Neural progenitor cell (in vitro differentiated cells): ENCODE results near the gene ZBED2. TPM values are rescaled to one million over a fixed set of nuclear protein-coding genes. Genes with fewer than 3 reads are reported as not detected.

Experiments
- DNase-seq: peaks from one replicate; pipeline ENCODE4 v3.0.0-alpha.2; 2016; ENCODE audit warnings: low spot score
- H2AFZ ChIP-seq: fragments of 200-600 bp; sonication (generic); replicated peaks from 2 replicates; pipeline ENCODE4 v1.6.1; 2016; ENCODE audit warnings: antibody characterized with exemption
- H3F3A ChIP-seq: fragments of 200-600 bp; sonication (generic); 2 replicates; pipeline ENCODE4 v1.6.1; 2016; ENCODE audit warnings: antibody characterized with exemption, low read depth
- H3K27ac ChIP-seq: fragments of 200-600 bp; sonication (generic); 2 replicates; pipeline ENCODE4 v1.5.1; 2016; ENCODE audit warnings: mild to moderate bottlenecking
- H3K27me3 ChIP-seq: fragments of 200-600 bp; sonication (generic); 2 replicates; pipeline ENCODE4 v1.6.1; 2016; ENCODE audit warnings: mild to moderate bottlenecking, moderate library complexity
- H3K36me3 ChIP-seq: fragments of 200-600 bp; sonication (generic); 2 replicates; pipeline ENCODE4 v1.5.1; 2016
- H3K4me1 ChIP-seq: fragments of 200-600 bp; sonication (generic); 2 replicates; pipeline ENCODE4 v1.6.1; 2016; ENCODE audit warnings: mixed run types
- H3K4me2 ChIP-seq: fragments of 200-600 bp; sonication (generic); 2 replicates; pipeline ENCODE4 v1.6.1; 2016
- H3K4me3 ChIP-seq: fragments of 200-600 bp; sonication (generic); 2 replicates; pipeline ENCODE4 v1.5.1; 2016
- H3K79me2 ChIP-seq: fragments of 200-600 bp; sonication (generic); 2 replicates; pipeline ENCODE4 v1.6.1; 2016; ENCODE audit warnings: low read depth
- H3K9ac ChIP-seq: fragments of 200-600 bp; sonication (generic); 2 replicates; pipeline ENCODE4 v1.6.1; 2016
- H3K9me3 ChIP-seq: fragments of 200-600 bp; sonication (generic); 2 replicates; pipeline ENCODE4 v1.5.1; 2016; ENCODE audit warnings: low read depth
- H4K20me1 ChIP-seq: fragments of 200-600 bp; sonication (generic); 2 replicates; pipeline ENCODE4 v1.6.1; 2016; ENCODE audit warnings: low read depth
- H3K27ac Mint-ChIP-seq: 3 replicates; pipeline ENCODE4 v1.8.0; 2021; ENCODE audit warnings: mixed read lengths
- H3K27me3 Mint-ChIP-seq: 2 replicates; pipeline ENCODE4 v1.8.0; 2022; ENCODE audit warnings: low read depth, mild to moderate bottlenecking, inconsistent platforms, moderate library complexity, mixed read lengths; ENCODE audit not compliant: insufficient read depth
- H3K36me3 Mint-ChIP-seq: 3 replicates; pipeline ENCODE4 v1.8.0; 2021; ENCODE audit warnings: mixed read lengths
- H3K4me1 Mint-ChIP-seq: 3 replicates; pipeline ENCODE4 v1.8.0; 2021; ENCODE audit warnings: mixed read lengths
- H3K4me3 Mint-ChIP-seq: 3 replicates; pipeline ENCODE4 v1.8.0; 2021; ENCODE audit warnings: mild to moderate bottlenecking, moderate library complexity, mixed read lengths
- H3K9me3 Mint-ChIP-seq: 3 replicates; pipeline ENCODE4 v1.8.0; 2020; ENCODE audit warnings: mixed read lengths
- EZH2 ChIP-seq: fragments of 200-600 bp; sonication (generic); IDR thresholded peaks from 2 replicates; pipeline ENCODE4 v1.6.1; 2017; ENCODE audit warnings: antibody characterized with exemption, mild to moderate bottlenecking, moderate library complexity
- EZH2phosphoT487 ChIP-seq: fragments of 200-600 bp; sonication (generic); IDR thresholded peaks from 2 replicates; pipeline ENCODE4 v1.6.1; 2017; ENCODE audit warnings: antibody characterized with exemption
- total RNA-seq: library from RNA; depleted of rRNA; stranded (reverse); fragments of >200 nt; gene quantifications from 2 replicates; pipeline ENCODE4 v1.2.3, GENCODE V29; 2015; ENCODE audit warnings: low replicate concordance
- TF ChIP-seq, protein P1 (sequence below): fragments of 200-600 bp; sonication (generic); IDR thresholded peaks from 2 replicates; pipeline ENCODE4 v1.5.1; 2017; ENCODE audit warnings: antibody characterized with exemption, mild to moderate bottlenecking

The ZBED2 gene
- total RNA-seq, 1 donor from 2014 or later = not detected

DNA sequence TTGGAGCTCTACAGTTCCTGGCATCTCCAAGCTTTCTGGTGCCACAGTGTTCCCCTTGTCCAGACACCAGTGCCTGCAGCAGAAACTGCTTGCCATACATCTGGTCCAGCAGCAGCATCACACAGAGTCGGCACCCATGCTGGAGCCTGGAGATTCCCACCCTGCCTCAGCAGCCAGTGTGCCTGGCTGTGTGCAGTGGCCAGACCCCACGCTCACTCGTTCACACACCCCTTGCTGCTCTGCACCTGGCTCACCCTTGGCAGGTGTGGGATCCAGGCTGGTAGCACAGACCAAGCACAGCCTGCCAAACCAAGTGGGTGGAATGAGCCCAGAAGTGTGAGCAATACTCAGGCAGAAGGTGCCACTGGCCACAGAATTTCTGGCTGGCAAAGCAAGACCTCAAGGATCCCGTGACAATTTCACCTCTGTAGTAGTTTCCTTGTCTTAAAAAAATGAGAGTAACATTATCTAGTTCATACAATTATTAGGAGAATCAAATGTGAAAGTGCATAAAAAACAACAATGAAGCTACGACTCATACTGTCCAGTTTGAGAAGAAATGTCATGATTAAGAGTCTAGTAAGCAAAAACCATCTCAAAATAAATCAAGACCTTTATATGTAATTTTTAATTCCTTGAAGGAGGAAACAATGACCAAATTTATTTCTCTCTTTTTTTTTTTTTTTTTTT lies 22.9 kb upstream of the ZBED2 start:
- Histone ChIP-seq H3K27ac (no peak overlapping the region), H3K9me3 (no peaks in the 10 kb centered on the region), H3K9ac (no peak overlapping the region), H3F3A (no peaks in the 10 kb centered on the region), H2AFZ (no peak overlapping the region), H3K36me3 (no peaks in the 10 kb centered on the region), H3K4me1 (no peaks in the 10 kb centered on the region), H3K79me2 (no peaks in the 10 kb centered on the region), H4K20me1 (no peaks in the 10 kb centered on the region), H3K27me3 (no peaks in the 10 kb centered on the region), H3K4me2 (no peak overlapping the region), H3K4me3 (no peak overlapping the region)
- no peak for DNase-seq
- Mint-ChIP-seq H3K36me3 (no peaks in the 10 kb centered on the region), H3K4me1 (no peaks in the 10 kb centered on the region), H3K27ac (no peak overlapping the region), H3K27me3 (peaks cover 4% of the 10 kb centered on the region), H3K4me3 (no peak overlapping the region), H3K9me3 (peaks cover 2% of the 10 kb centered on the region)
- TF ChIP-seq EZH2 (no peak), EZH2phosphoT487 (no peak)
- TF ChIP-seq, protein P1, sequence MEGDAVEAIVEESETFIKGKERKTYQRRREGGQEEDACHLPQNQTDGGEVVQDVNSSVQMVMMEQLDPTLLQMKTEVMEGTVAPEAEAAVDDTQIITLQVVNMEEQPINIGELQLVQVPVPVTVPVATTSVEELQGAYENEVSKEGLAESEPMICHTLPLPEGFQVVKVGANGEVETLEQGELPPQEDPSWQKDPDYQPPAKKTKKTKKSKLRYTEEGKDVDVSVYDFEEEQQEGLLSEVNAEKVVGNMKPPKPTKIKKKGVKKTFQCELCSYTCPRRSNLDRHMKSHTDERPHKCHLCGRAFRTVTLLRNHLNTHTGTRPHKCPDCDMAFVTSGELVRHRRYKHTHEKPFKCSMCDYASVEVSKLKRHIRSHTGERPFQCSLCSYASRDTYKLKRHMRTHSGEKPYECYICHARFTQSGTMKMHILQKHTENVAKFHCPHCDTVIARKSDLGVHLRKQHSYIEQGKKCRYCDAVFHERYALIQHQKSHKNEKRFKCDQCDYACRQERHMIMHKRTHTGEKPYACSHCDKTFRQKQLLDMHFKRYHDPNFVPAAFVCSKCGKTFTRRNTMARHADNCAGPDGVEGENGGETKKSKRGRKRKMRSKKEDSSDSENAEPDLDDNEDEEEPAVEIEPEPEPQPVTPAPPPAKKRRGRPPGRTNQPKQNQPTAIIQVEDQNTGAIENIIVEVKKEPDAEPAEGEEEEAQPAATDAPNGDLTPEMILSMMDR = no peak

DNA sequence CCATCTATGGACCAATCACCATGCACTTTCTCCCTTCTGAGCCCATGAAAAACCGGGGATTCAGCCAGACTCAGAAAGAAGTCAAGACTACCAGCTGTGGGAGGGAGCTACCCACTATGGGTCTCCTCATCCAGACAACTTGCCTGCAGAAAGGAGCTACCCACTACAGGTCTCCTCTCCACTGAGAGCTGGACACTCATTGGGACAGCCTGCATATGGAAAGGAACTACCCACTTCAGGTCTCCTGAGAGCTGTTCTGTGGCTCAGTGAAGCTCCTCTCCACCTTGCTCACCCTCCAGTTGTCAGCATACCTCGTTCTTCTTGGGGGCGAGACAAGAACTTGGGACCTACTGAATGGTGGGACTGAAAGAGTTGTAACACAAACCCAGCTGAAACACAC lies 22.3 kb upstream of the ZBED2 start:
- TF ChIP-seq EZH2 (no peak), EZH2phosphoT487 (no peak)
- TF ChIP-seq, protein P1 = no peak
- no peaks in the 10 kb centered on the region for H3K36me3 ChIP-seq
- H3K9me3 Mint-ChIP-seq = peaks cover 2% of the 10 kb centered on the region
- no peak overlapping the region for H3K4me3 Mint-ChIP-seq
- H3K4me1 ChIP-seq = no peaks in the 10 kb centered on the region
- no peak overlapping the region for H2AFZ ChIP-seq
- H3K79me2 ChIP-seq = no peaks in the 10 kb centered on the region
- H3K27me3 Mint-ChIP-seq = peaks cover 4% of the 10 kb centered on the region
- H3K27ac ChIP-seq = no peak overlapping the region
- H3K4me2 ChIP-seq = no peak overlapping the region
- H3K4me3 ChIP-seq = no peak overlapping the region
- no peaks in the 10 kb centered on the region for H3F3A ChIP-seq
- H4K20me1 ChIP-seq = no peaks in the 10 kb centered on the region
- no peak overlapping the region for H3K27ac Mint-ChIP-seq
- H3K27me3 ChIP-seq = no peaks in the 10 kb centered on the region
- H3K9me3 ChIP-seq = no peaks in the 10 kb centered on the region
- H3K4me1 Mint-ChIP-seq = no peaks in the 10 kb centered on the region
- H3K36me3 Mint-ChIP-seq = no peaks in the 10 kb centered on the region
- no peak overlapping the region for H3K9ac ChIP-seq
- DNase-seq = no peak

GRCh38 chr3:111616417-111617105 lies 21.4 kb upstream of the ZBED2 start:
- Histone ChIP-seq H3K9me3 (no peaks in the 10 kb centered on the region), H2AFZ (no peak overlapping the region), H3K4me3 (no peak overlapping the region), H3K4me2 (no peak overlapping the region), H3F3A (no peaks in the 10 kb centered on the region), H3K79me2 (no peaks in the 10 kb centered on the region), H3K36me3 (no peaks in the 10 kb centered on the region), H3K9ac (no peak overlapping the region), H3K27me3 (no peaks in the 10 kb centered on the region), H3K4me1 (no peaks in the 10 kb centered on the region), H4K20me1 (no peaks in the 10 kb centered on the region), H3K27ac (no peak overlapping the region)
- Mint-ChIP-seq H3K27ac (no peak overlapping the region), H3K4me1 (no peaks in the 10 kb centered on the region), H3K27me3 (peaks cover 4% of the 10 kb centered on the region), H3K9me3 (peaks cover 2% of the 10 kb centered on the region), H3K4me3 (no peak overlapping the region), H3K36me3 (no peaks in the 10 kb centered on the region)
- TF ChIP-seq EZH2 = no peak
- no peak for TF ChIP-seq EZH2phosphoT487
- TF ChIP-seq, protein P1 = no peak
- no peak for DNase-seq
